GM19324 (cell line): ENCODE results near the gene KIAA0930.

Source experiments
- ATAC-seq: cut with Tn5 transposase; IDR thresholded peaks from one replicate; pipeline ENCODE4 v1.9.1; 2021; ENCODE audit warnings: mild to moderate bottlenecking, moderate library complexity; ENCODE audit not compliant: unreplicated experiment, low FRiP score

Gene KIAA0930

DNA sequence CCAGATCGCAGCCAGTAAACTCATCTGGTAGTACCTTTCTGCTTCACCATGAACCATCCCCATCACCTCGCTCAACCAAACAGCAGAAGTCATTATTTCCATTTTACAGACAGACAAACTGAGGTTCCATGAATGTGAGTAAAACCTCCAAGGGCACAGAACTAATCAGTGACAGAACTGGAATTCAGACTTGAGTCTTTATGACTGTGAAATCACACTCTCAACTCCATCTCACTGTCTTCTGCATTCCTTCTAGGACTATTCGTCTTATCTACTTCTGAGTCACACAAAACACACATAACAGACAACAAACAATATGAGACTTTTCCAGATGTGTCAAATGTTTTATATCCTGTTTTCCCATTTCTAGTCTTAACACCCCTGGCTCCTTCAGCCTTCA lies 86.3 kb downstream of the KIAA0930 start:
- no peak for ATAC-seq

DNA sequence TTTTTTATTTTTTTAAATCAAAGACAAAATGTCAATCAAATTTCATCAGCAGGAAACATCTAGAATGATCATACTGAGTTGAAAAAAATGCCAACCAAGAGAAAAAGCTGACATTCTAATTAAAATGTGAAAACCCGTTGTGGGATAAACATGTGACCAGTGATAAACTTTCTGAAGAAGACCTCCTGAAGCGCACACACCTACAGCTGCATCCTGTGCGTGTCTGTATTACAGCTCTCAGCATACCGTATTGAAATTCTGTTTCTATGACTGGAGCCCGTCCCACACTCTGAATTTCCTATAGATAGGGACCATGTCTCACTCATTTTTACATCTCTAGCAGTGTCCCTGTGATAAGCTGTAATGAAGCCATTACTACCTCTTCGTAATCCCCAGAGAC lies 89.2 kb downstream of the KIAA0930 start:
- no peak for ATAC-seq

DNA sequence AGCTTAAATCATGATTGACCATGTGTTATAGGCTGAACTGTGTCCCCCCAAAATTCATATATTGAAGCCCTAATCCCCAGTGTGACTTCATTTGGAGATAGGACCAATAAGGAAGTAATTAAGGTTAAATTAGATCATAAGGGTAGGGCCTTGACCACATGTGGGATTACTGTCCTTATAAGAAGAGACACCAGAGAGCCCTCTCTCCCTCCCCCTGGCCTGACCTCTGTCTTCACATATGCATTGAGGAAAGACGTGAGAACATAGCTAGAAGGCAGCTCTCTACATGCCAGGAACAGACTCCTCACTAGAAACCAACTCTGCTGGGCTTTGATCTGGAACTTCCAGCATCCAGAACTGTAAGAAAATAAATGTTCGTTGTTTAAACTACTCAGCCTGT lies 90.6 kb downstream of the KIAA0930 start:
- no peak for ATAC-seq

DNA sequence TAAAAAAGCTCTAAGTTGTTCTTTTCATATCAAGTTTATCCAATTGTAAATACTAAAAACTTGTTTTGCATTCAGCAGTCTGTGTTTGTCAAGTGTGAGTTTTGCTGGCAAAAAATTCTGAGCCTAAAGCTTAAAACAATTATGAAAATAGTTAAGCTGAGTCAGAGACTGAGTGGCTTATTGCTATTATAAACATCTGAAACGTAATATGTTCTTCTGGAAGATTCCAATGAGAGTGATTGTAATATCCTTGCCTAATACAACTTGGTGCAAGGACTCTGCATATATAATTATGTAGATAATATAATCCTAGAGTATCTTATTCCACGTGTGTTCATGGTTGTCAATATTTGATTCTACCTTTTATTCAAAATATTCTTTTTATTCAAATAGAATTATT lies 91.0 kb downstream of the KIAA0930 start:
- ATAC-seq: no peak

DNA sequence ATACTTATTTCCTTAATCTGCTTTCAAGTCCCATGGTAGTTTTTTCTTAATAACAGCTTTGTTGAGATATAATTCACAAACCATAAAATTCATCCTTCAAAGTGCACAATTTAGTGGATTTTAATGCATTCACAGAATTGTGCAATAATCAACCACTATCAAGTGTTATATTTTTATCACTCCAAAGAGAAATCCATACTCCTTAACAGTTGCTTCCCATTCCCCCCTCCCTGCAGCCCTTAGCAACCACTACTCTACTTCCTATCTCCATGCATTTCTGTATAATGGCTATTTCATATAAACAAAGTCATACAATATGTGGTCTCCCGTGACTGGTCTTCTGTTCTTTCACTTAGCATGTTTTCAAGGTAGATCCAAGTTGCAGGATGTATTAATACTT lies 95.8 kb downstream of the KIAA0930 start:
- ATAC-seq: no peak

DNA sequence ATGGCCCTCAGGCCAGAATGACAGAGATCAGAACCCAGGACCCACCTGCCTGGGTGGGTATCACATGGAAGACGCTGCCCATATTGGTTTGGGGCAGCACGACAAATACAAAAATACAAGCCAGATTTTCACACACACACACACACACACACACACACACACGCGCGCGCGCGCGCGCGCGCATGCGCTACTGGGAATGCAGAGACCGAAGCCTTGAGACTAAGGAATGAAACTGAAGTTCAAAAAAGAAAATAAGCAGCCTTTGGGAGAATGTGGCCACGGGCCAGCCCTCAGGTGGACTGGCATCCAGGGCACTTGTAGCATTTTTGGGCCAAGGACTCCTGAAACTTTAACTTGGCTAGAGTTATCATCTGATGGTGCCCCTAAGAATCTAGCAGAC lies 98.3 kb downstream of the KIAA0930 start:
- no peak for ATAC-seq
